ENCODE results near the gene SPINT1. TPM values are rescaled to one million over a fixed set of nuclear protein-coding genes. Genes with fewer than 3 reads are reported as not detected.

SPINT1 gene
- total and polyA plus RNA-seq, 8 donors = 16.8 to 394 (median 120) TPM

GRCh38 chr15:40803076-40803475 is 40.8 kb upstream of the SPINT1 start:
- H3K9me3 ChIP-seq = no peaks in the 10 kb centered on the region
- H3K36me3 ChIP-seq = peaks cover 0 to 14% (median 5%) of the 10 kb centered on the region in 4 donors
- H3K27me3 ChIP-seq = no peaks in the 10 kb centered on the region
- intact Hi-C loops (cut with DNase I; ENCODE audit: low total_unique reads) = no loop called here
- H3K27ac ChIP-seq = peak overlapping the region in 1 of 5 donors; percentile 15
- TF ChIP-seq EP300 (IDR thresholded peaks at IDR 0.05) (no peak), POLR2A (IDR thresholded peaks at IDR 0.05) (no peak), POLR2AphosphoS5 (IDR thresholded peaks at IDR 0.05) (no peak)
- TF ChIP-seq, protein P1, sequence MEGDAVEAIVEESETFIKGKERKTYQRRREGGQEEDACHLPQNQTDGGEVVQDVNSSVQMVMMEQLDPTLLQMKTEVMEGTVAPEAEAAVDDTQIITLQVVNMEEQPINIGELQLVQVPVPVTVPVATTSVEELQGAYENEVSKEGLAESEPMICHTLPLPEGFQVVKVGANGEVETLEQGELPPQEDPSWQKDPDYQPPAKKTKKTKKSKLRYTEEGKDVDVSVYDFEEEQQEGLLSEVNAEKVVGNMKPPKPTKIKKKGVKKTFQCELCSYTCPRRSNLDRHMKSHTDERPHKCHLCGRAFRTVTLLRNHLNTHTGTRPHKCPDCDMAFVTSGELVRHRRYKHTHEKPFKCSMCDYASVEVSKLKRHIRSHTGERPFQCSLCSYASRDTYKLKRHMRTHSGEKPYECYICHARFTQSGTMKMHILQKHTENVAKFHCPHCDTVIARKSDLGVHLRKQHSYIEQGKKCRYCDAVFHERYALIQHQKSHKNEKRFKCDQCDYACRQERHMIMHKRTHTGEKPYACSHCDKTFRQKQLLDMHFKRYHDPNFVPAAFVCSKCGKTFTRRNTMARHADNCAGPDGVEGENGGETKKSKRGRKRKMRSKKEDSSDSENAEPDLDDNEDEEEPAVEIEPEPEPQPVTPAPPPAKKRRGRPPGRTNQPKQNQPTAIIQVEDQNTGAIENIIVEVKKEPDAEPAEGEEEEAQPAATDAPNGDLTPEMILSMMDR (IDR thresholded peaks at IDR 0.05) = no peak
- no peak for DNase-seq
- no peak overlapping the region for H3K4me3 ChIP-seq
- H3K4me1 ChIP-seq = peaks cover 20 to 59% (median 34%) of the 10 kb centered on the region in 4 donors
- WGBS, 5 donors = 41 to 76% (median 59%) methylated on average over 2 of the region's 2 CpGs

DNA sequence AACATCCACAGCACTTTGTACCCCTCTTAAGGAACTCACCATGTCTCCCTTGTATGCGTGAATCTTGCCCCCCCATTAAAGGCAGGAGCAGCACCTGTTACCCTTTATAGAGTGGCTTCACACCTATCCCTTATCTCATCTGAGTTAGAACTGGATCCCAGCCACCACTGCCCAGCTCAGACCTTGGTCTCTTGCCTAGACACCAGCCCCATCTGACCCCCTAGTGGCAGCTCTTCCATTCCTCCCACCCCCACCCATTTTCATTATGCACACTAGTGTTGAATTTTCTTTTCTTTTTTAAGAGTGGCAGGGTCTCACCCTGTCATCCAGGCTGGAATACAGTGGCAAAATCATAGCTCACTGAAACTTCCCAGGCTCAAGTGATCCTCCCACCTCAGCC is 40.2 kb upstream of the SPINT1 start:
- H3K9me3 ChIP-seq = no peaks in the 10 kb centered on the region
- peaks cover 0 to 9% (median 4%) of the 10 kb centered on the region in 4 donors for H3K36me3 ChIP-seq
- H3K27me3 ChIP-seq = no peaks in the 10 kb centered on the region
- 28 to 62% (median 47%) methylated on average over 1 of the region's 1 CpG for WGBS, 5 donors
- no peak overlapping the region for H3K4me3 ChIP-seq
- peaks cover 20 to 59% (median 37%) of the 10 kb centered on the region in 4 donors for H3K4me1 ChIP-seq
- peak overlapping the region in 1 of 5 donors; percentile 15 for H3K27ac ChIP-seq
- TF ChIP-seq POLR2AphosphoS5 (IDR thresholded peaks at IDR 0.05) (no peak), EP300 (IDR thresholded peaks at IDR 0.05) (no peak), POLR2A (IDR thresholded peaks at IDR 0.05) (no peak)
- TF ChIP-seq, protein P1 (IDR thresholded peaks at IDR 0.05) = no peak
- no peak for DNase-seq
- intact Hi-C loops (cut with DNase I; ENCODE audit: low total_unique reads) = no loop called here

GRCh38 chr15:40806672-40807027 is 37.2 kb upstream of the SPINT1 start:
- no peak for DNase-seq
- H3K4me1 ChIP-seq = peaks cover 20 to 58% (median 42%) of the 10 kb centered on the region in 4 donors
- H3K4me3 ChIP-seq = peak overlapping the region; percentile 81 to 99 (median 89)
- peaks cover 8 to 31% (median 27%) of the 10 kb centered on the region in 4 donors for H3K36me3 ChIP-seq
- peak overlapping the region; percentile 90 to 98 (median 94) for H3K27ac ChIP-seq
- TF ChIP-seq POLR2A (IDR thresholded peaks at IDR 0.05) = no peak
- TF ChIP-seq, protein P1 (IDR thresholded peaks at IDR 0.05) = no peak
- no peak for TF ChIP-seq EP300 (IDR thresholded peaks at IDR 0.05)
- TF ChIP-seq POLR2AphosphoS5 (IDR thresholded peaks at IDR 0.05) = no peak
- WGBS, 5 donors = 0 to 4% (median 0%) methylated on average over 2 of the region's 2 CpGs
- no peaks in the 10 kb centered on the region for H3K27me3 ChIP-seq
- H3K9me3 ChIP-seq = no peaks in the 10 kb centered on the region
- intact Hi-C loops (cut with DNase I; ENCODE audit: low total_unique reads) = no loop called here

DNA sequence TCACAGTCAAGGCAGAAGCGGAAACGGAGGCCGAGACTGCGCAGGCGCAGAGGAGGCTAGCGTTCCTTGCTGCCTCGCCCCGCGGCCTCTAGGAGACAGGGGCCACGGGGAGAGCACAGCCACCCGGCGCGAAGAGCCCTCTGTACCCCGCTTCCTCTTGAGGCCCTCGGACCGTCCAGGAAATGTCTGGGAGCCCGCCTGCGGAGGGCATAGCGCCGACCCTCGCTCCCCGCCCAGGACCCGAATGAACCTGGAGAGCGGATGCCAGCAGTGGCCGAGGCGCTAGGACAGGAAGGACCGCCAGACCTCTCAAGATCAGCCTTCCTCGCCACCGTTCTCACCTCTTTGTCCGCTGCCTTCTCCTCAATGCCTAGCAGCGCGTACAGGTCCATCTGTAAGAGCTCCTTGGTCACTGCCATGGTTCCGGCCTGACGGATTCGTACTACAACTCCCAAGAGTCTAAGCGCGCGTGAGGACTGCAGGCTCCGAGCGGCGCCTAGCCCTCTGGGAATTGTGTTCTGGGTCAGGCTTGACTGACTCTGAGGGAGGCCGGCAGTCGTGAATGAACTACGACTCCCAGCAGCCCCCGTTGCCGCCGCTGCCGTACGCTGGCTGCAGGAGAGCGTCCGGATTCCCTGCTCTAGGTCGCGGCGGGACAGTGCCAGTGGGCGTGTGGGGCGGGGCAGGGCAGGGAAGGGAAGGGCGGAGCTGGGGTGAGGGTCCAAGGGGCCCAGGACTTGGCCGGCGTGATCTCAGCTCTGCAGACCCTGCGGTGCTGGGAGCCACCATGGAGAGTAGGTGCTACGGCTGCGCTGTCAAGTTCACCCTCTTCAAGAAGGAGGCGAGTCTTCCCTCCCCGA is 36.6 kb upstream of the SPINT1 start, which contains the start of the genes DNAJC17 and ZFYVE19:
Gene DNAJC17, minus strand, starts transcription at position 446 of the 860 bp plus-strand sequence. Its CDS starts 27 bp downstream, at position 419.
Gene ZFYVE19, plus strand, starts transcription at position 62 of the 860 bp plus-strand sequence. Its CDS starts 501 bp downstream, at position 563.
- DNase-seq = peak; percentile 96 to 99
- TF ChIP-seq POLR2A (IDR thresholded peaks at IDR 0.05) (no peak), EP300 (IDR thresholded peaks at IDR 0.05) (no peak), POLR2AphosphoS5 (IDR thresholded peaks at IDR 0.05) (peak; percentile 29 to 85 (median 65))
- TF ChIP-seq, protein P1 (IDR thresholded peaks at IDR 0.05) = peak in 1 of 7 experiments; percentile 17
- H3K36me3 ChIP-seq = peaks cover 8 to 33% (median 30%) of the 10 kb centered on the region in 4 donors
- peak within 1 kb of the TSS; percentile 90 to 98 (median 94) for H3K27ac ChIP-seq
- WGBS, 5 donors = 0 to 1% (median 1%) methylated on average over 50 to 64 of the region's 64 CpGs
- intact Hi-C loops (cut with DNase I; ENCODE audit: low total_unique reads) = no loop called here
- H3K9me3 ChIP-seq = no peaks in the 10 kb centered on the region
- H3K27me3 ChIP-seq = no peaks in the 10 kb centered on the region
- peaks cover 20 to 58% (median 42%) of the 10 kb centered on the region in 4 donors for H3K4me1 ChIP-seq
- H3K4me3 ChIP-seq = peak within 1 kb of the TSS; percentile 81 to 99 (median 89)

All from stomach (tissue), 9 donors.